Esophagus muscularis mucosa (tissue), 4 donors: Measurements from ENCODE around the gene RPLP2. TPM values are rescaled to one million over a fixed set of nuclear protein-coding genes. Genes with fewer than 3 reads are reported as not detected.

Experiments used
- DNase-seq: peaks from one replicate; pipeline ENCODE4 v3.0.0-alpha.2; 2017; ENCODE audit errors: extremely low spot score
- H3K27ac ChIP-seq, 4 donors: fragments of 200-600 bp; sonication (generic); replicated peaks in 1 of 4; 1 replicate in 3 of 4; 2 replicates in 1 of 4; pipeline ENCODE4 v1.5.1; 2016 to 2019; ENCODE audit warnings: mild to moderate bottlenecking in 1 of 4
- H3K27me3 ChIP-seq, 4 donors: fragments of 200-600 bp; sonication (generic); one replicate each; pipeline versions ENCODE4 v1.5.1 to v1.6.0; 2016 to 2019
- H3K36me3 ChIP-seq, 4 donors: fragments of 200-600 bp; sonication (generic); one replicate each; pipeline ENCODE4 v1.5.1; 2016 to 2019
- H3K4me1 ChIP-seq, 4 donors: fragments of 200-600 bp; sonication (generic); one replicate each; pipeline ENCODE4 v1.5.1; 2016 to 2019
- H3K4me3 ChIP-seq, 4 donors: fragments of 200-600 bp; sonication (generic); 1 replicate in 2 of 4; 2 replicates in 2 of 4; pipeline ENCODE4 v1.5.1; 2016 to 2019; ENCODE audit warnings: mild to moderate bottlenecking in 4 of 4, moderate library complexity in 1 of 4
- H3K9me3 ChIP-seq, 4 donors: fragments of 200-600 bp; sonication (generic); 1 replicate in 3 of 4; 2 replicates in 1 of 4; pipeline ENCODE4 v1.5.1; 2016 to 2019
- CTCF ChIP-seq, 3 experiments: fragments of 200-600 bp in 2 of 3; fragments of 450-650 bp in 1 of 3; sonication (generic) in 2 of 3; IDR thresholded peaks; one replicate each; pipeline ENCODE4 v1.5.1; 2017 to 2019; ENCODE audit warnings: antibody characterized with exemption in 3 of 3, mild to moderate bottlenecking in 2 of 3, moderate library complexity in 1 of 3
- EP300 ChIP-seq: sonication (generic); formaldehyde crosslinking; IDR thresholded peaks from one replicate; pipeline ENCODE4 v1.6.1; 2017; ENCODE audit warnings: antibody characterized with exemption
- POLR2A ChIP-seq: fragments of 450-650 bp; IDR thresholded peaks from one replicate; pipeline ENCODE4 v1.6.1; 2017; ENCODE audit warnings: antibody characterized with exemption, moderate library complexity, mild to moderate bottlenecking, low read depth
- POLR2AphosphoS5 ChIP-seq, 2 donors: sonication (generic); formaldehyde crosslinking; IDR thresholded peaks; one replicate each; pipeline ENCODE4 v1.6.1; 2017; ENCODE audit warnings: antibody characterized with exemption in 2 of 2
- WGBS: methylation state at CpG from one replicate; pipeline ENCODE4 v1.1.5; 2018; 5-methylcytosine and 5-hydroxymethylcytosine counted together
- intact Hi-C: fragments of 100-400 bp; cut with DNase I; formaldehyde crosslinking; loops from one replicate; pipeline ENCODE4 v1.15.1; 2023
- total RNA-seq, 4 donors: library from RNA; depleted of rRNA; stranded (reverse); fragments of >200 nt; gene quantifications; one replicate each; pipeline versions ENCODE4 v1.1.0 to v1.2.1, GENCODE V29; 2016

RPLP2 gene
- total RNA-seq, 4 donors from 2014 or later = 318 to 813 (median 686) TPM

- intact Hi-C loops = no loop called here
- H3K27ac ChIP-seq = no peak overlapping the region
- peaks cover 29 to 92% (median 66%) of the 10 kb centered on the region in 4 donors for H3K4me1 ChIP-seq
- no peak for TF ChIP-seq EP300
- TF ChIP-seq POLR2AphosphoS5 (IDR thresholded peaks at IDR 0.05) = no peak
- no peak for TF ChIP-seq CTCF (IDR thresholded peaks at IDR 0.05)
- no peak for TF ChIP-seq POLR2A
- WGBS = no CpG with 5 or more reads among the region's 12 CpGs
- DNase-seq = no peak
- no peaks in the 10 kb centered on the region for H3K9me3 ChIP-seq
- no peak overlapping the region for H3K4me3 ChIP-seq
- H3K27me3 ChIP-seq = no peaks in the 10 kb centered on the region
- peaks cover 0 to 43% (median 13%) of the 10 kb centered on the region in 4 donors for H3K36me3 ChIP-seq
Measured at GRCh38 chr11:855796-856195, 46.0 kb downstream of the RPLP2 start.

- H3K4me1 ChIP-seq = peaks cover 26 to 87% (median 61%) of the 10 kb centered on the region in 4 donors
Measured at GRCh38 chr11:856397-856796, 46.6 kb downstream of the RPLP2 start.

GRCh38 chr11:858053-858761, 48.4 kb downstream of the RPLP2 start:
- Histone ChIP-seq H3K9me3 (no peaks in the 10 kb centered on the region), H3K36me3 (peaks cover 8 to 44% (median 22%) of the 10 kb centered on the region in 4 donors), H3K27me3 (no peaks in the 10 kb centered on the region), H3K4me3 (no peak overlapping the region), H3K4me1 (peaks cover 32 to 82% (median 60%) of the 10 kb centered on the region in 4 donors), H3K27ac (no peak overlapping the region)
- no peak for DNase-seq
- TF ChIP-seq POLR2A (no peak), EP300 (no peak), POLR2AphosphoS5 (IDR thresholded peaks at IDR 0.05) (no peak), CTCF (IDR thresholded peaks at IDR 0.05) (no peak)
- intact Hi-C loops = no loop called here
- 81% methylated on average over 20 of the region's 27 CpGs for WGBS

More at GRCh38 chr11:856397-856796, 46.6 kb downstream of the RPLP2 start:
- Histone ChIP-seq H3K9me3 (no peaks in the 10 kb centered on the region), H3K27me3 (no peaks in the 10 kb centered on the region), H3K36me3 (peaks cover 0 to 41% (median 13%) of the 10 kb centered on the region in 4 donors), H3K4me3 (no peak overlapping the region), H3K27ac (no peak overlapping the region)
- DNase-seq = no peak
- intact Hi-C loops = no loop called here
- 57% methylated on average over 4 of the region's 8 CpGs for WGBS
- TF ChIP-seq POLR2A = no peak
- TF ChIP-seq EP300 = no peak
- TF ChIP-seq POLR2AphosphoS5 (IDR thresholded peaks at IDR 0.05) = no peak

- intact Hi-C loops = no loop called here
- Histone ChIP-seq H3K27ac (no peak overlapping the region), H3K27me3 (no peaks in the 10 kb centered on the region), H3K4me3 (peak overlapping the region in 1 of 4 donors; percentile 31), H3K9me3 (no peaks in the 10 kb centered on the region), H3K4me1 (peaks cover 28 to 77% (median 57%) of the 10 kb centered on the region in 4 donors), H3K36me3 (peaks cover 12 to 45% (median 28%) of the 10 kb centered on the region in 4 donors)
- no peak for DNase-seq
- whole genome bisulfite sequencing = 78% methylated on average over 34 of the region's 37 CpGs
- no peak for TF ChIP-seq POLR2A
- no peak for TF ChIP-seq POLR2AphosphoS5 (IDR thresholded peaks at IDR 0.05)
- no peak for TF ChIP-seq EP300
- no peak for TF ChIP-seq CTCF (IDR thresholded peaks at IDR 0.05)
Measured at GRCh38 chr11:858762-859339, 49.1 kb downstream of the RPLP2 start.

GRCh38 chr11:859394-860131, 49.8 kb downstream of the RPLP2 start:
- H3K27me3 ChIP-seq = no peaks in the 10 kb centered on the region
- H3K4me3 ChIP-seq = peak overlapping the region; percentile 11 to 31 (median 22)
- peak overlapping the region; percentile 37 to 82 (median 51) for H3K27ac ChIP-seq
- H3K9me3 ChIP-seq = no peaks in the 10 kb centered on the region
- intact Hi-C loops = no loop called here
- WGBS = 27% methylated on average over 12 of the region's 31 CpGs
- peaks cover 20 to 45% (median 29%) of the 10 kb centered on the region in 4 donors for H3K36me3 ChIP-seq
- H3K4me1 ChIP-seq = peaks cover 28 to 71% (median 54%) of the 10 kb centered on the region in 4 donors
- no peak for TF ChIP-seq CTCF (IDR thresholded peaks at IDR 0.05)
- no peak for TF ChIP-seq EP300
- TF ChIP-seq POLR2AphosphoS5 (IDR thresholded peaks at IDR 0.05) = peak in 1 of 2 donors; percentile 35
- no peak for TF ChIP-seq POLR2A
- DNase-seq = no peak
